CD4-positive, alpha-beta T cell treated with Interleukin-17A for 1 hour (primary cell): ENCODE results near the gene UNC13A.

Experiments
- DNase-seq: peaks from one replicate; pipeline ENCODE4 v3.0.0-alpha.2; 2020

Gene UNC13A

GRCh38 chr19:17703824-17704463 is 15.8 kb upstream of the UNC13A start:
- DNase-seq: peak; percentile 75

DNA sequence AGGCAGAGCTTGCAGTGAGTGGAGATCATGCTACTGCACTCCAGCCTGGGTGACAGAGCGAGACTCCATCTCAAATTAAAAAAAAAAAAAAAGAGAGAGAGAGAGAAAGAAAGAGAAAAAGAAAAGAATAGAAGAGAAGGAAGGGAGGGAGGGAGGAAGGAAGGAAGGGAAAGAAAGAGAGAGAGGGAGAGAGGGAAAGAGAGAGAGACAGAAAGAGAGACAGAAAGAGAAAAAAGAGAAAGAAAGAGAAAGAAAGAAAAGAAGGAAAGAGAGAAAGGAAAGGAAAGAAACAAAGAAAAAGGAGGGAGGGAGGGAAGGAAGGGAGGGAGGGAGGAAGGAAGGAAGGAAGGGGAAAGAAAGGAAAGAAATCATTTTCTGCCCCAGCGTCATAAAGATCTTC is 7.0 kb upstream of the UNC13A start:
- no peak for DNase-seq

DNA sequence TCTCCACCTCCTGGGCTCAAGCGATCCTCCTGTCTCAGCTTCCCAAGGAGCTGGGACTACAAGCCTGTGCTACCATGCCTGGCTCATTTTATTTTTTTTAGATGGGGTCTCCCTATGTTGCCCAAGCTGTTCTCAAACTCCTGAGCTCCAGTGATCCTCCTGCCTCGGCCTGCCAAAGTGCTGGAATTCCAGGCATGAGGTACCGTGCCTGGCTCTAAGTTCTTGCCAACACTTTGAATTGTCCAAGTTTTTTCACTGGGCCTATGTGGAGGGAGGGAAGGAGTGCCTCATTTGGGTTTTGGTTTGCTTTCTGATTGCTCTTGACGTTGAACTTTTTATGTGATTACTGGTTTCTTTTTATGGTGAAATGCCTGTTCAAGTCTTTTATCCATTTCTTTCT is 4.4 kb upstream of the UNC13A start:
- no peak for DNase-seq

- no peak for DNase-seq
These were observed 870 bp upstream of the UNC13A start for GRCh38 chr19:17688853-17689595.

DNA sequence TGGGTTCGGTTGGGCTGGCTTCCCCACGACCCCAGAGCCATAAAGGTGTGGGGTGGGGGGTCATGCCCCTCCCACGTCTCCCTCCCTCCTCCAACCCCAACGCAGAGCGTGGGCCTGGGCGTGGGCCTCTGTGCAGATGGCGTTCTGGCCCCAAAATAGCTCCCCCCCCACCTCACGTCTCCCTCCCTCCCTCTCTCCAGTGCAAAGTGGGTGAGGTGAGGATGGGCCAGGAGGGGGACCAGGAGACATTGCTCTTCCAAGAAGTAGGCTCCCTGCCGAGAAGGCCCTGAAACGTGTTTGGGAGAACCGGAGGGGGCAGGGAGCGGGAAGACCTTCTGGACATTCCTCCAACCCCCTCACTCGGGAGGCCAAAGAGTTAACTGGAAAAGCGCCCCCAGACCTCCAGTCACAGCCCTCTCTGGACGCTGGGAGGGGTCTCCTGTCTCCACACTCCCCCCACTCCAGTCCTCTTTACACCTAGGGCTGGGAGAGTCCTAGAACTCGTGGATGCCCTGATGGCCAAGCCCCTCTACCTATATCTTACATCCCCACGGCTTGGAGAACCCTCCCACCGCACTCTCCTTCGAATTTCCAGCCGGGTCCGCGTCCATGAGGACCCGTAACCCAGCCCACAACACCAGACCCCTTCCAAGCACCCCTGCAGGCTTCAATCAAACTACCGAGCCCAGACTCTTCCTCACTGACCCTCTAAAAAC is 855 bp downstream of the UNC13A start:
- no peak for DNase-seq

DNA sequence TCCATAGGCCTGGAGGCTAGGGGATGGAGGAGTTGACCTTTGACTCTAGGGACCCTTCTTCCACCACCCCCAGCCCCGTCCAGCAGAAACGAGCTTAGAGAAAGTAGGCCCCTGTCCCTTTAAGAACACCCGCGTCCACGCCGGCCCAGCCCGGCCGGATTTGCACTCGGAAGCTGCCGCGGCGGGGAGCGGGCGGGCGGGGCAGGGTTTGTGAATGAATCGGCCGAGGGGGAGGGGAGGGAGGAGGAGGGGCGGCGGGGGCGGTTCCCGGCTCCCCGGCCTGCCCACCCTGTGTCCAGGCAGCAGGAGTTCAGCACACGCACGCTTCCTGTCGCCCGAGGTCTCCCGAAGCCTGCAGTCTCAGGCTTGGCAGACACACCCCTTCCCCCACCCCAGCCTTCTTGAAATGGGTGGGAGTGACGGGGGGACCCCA is 1.5 kb downstream of the UNC13A start:
- no peak for DNase-seq

GRCh38 chr19:17686023-17686521 is 2.1 kb downstream of the UNC13A start:
- no peak for DNase-seq

- no peak for DNase-seq
These were observed 2.6 kb downstream of the UNC13A start for GRCh38 chr19:17685451-17686022.

- DNase-seq: no peak
These were observed 3.9 kb downstream of the UNC13A start for GRCh38 chr19:17684256-17684655.

DNA sequence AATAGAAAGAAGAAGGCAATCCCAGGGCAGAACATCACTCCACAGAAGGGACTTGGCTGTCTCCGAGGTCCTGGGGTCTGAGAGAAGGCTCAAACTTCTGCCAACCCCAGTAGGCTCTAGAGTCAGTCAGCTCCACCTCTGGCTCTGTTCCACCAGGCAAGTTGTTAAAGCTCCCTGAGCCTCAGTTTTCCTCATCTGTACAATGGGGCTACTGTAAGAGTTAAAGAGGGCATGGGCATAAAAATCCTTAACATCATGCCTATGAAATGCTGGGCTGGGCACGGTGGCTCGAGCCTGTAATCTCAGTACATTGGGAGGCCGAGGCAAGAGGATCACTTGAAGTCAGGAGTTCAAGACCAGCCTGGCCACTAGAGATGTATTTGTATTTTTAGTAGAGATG is 5.1 kb downstream of the UNC13A start:
- no peak for DNase-seq

DNA sequence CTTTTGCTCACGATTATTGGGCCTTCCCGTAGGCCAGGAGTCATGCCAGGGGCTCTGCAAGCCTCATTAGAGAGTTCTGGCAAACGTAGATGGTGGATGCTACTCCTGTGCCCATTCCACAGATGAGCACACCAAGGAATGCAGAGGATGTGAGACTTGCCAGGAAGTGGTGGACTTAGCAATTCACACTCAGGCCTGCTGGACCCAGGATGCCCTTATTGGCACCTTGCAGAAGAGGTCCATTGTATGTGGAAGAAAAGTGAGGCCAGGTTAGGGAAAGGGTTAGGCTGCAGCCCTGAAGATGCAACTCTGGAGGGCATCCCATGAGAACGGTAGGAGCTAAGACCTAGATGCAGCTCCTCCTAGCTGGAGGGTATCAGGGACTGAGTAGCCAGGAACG is 5.9 kb downstream of the UNC13A start:
- DNase-seq: no peak

GRCh38 chr19:17681505-17682125 is 6.5 kb downstream of the UNC13A start:
- peak; percentile 20 for DNase-seq

DNA sequence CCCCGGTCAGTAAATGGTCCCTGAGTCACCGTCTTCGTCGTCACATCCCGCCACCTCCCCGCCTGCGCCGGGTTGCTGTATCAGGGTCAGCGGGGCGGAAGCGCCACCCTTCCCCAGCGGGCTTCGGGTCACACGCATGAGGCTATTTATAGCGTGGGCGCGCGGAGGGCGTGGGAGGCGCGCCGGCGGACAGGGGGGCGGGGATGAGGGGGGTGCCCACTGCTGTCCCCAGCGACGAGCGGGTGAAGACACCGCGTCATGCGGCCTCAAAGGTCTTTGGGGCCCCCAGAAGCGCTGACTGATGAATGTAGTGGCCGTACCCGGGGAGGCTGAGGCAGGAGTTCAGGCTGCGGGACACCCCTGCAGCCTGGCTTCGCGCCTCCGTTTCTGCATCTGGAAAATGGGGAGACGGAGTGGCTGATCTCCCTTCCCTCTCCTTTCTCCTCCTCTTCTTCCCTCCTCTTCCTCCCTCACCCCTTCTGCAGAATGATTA is 7.9 kb downstream of the UNC13A start:
- DNase-seq: peak; percentile 68

- no peak for DNase-seq
These were observed 8.5 kb downstream of the UNC13A start for GRCh38 chr19:17679526-17680229.

- no peak for DNase-seq
These were observed 9.3 kb downstream of the UNC13A start for GRCh38 chr19:17678836-17679235.

DNA sequence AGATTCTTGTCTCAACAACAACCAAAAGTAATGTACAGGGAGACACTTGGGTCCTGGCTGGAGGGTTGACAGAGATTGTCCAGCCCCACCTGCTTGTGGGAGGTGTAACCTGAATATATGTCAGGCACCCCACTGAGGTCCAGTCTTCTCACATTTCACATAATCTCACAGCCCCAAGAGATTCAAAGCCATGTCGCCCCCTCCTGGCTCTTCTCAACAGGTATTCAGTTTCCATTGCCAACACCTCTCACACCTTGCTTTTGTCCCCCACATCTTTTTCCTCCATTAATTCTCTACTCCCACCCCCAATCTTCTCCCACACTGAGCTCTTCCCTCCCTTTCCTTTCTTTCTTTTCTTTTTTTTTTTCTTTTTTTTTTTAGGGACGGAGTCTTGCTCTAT is 11.2 kb downstream of the UNC13A start:
- DNase-seq: no peak

DNA sequence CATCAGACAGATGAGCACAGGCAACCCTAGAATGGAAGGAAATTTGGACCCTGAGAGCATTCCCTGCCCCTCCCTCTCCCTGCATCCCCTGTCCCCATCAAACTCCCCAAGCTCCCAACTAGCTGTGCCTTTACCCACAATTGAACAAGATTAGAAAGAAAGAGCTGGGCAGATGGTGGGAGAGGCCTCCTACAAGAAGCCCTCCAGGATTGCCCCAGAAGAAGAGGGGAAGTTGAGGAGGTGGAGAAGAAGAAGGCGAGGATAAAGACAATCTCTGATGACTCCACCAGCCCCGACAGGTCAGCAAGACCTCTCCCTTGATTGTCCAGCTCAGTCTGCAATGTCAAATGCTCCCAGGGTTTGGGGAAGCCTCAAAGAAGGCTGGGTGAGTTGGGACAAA is 11.9 kb downstream of the UNC13A start:
- no peak for DNase-seq

DNA sequence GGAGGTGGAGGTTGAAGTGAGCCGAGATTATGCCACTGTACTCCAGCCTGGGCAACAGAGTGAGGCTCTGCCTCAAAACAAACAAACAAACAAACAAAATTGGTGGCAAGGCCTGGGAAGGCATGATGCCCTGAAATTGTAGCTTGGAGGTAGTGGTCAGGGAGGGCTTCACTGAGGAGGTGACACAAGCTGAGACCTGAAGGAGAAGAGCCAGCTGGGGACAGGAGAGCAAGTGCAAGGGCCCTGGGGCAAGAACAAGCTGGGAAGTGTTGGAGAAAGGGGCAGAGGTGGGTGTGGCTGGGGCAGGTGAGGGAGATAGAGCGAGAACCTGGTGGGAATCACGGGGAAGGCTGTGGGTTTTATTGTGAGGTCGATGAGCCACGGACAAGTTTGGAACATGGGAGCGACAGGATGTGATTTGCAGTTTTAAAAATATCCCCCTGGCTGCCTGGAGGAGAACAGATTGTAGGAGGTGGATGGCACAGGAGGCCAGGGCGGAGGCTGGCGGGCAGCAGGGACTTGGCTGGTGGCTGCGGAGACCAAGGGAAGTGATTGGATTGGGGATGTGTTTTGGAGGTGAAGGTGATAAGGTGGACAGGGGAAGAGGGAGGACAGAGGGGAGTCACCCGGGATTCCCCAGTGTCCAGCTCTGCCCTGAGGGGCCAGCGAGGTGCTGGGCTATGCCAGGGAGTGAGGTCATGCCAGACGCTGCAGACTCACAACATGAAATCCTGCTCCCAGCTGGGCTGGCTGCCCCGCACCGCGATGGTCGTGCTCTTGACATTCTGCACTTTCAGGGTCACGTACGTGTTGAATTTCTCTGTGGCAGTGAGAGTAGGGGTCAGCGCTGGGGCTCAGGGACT is 14.0 kb downstream of the UNC13A start:
- DNase-seq: no peak

- peak; percentile 28 for DNase-seq
These were observed 16.2 kb downstream of the UNC13A start for GRCh38 chr19:17671906-17672305.

DNA sequence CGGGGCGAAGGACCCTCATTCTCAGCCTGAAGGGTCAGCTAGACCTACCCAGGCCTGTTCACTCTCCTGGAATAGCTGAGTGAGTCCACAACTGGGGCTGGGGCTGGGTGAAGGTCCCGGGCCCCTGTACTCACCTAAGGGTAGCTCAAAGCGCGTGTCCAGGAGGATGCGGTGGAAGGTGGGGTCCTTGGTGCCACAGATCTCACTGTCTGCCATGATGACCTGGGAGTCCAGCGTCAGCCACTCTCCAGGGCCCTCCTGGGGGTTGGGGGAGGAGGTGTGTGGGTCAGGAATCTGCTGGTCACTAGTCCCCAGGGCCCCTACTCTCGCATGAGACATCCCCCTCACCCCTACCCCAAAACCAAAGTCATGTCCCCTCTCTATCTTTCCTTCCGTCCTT is 18.7 kb downstream of the UNC13A start:
- DNase-seq: no peak

DNA sequence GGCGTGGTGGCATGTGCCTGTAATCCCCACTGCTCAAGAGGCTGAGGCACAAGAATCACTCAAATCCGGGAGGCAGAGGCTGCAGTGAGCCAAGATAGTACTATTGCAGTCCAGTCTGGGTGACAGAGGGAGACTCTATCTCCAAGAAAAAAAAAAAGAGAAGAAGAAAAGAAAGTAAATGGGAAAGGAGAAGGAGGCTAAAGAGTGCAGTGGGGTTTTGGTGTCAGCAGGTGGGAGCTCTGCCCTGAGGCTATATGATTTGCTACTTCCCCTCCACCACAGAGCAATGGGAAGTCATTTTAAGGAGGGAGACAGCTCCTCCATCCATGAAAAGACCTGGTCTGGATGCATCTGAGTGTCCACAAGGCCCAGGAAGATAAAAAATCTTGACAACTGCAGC is 23.1 kb downstream of the UNC13A start:
- no peak for DNase-seq
